ENCODE results near the gene YTHDC2.

Gene YTHDC2

GRCh38 chr5:113569396-113569795, 55.9 kb downstream of the YTHDC2 start:
- TF ChIP-seq TAF1 (IDR thresholded peaks at IDR 0.05; ENCODE audit: low read depth), result no peak
- no peak for TF ChIP-seq TEAD4 (IDR thresholded peaks at IDR 0.05)
- no peak for TF ChIP-seq MAX (IDR thresholded peaks at IDR 0.05)
- no peak for TF ChIP-seq EP300 (IDR thresholded peaks at IDR 0.05; ENCODE audit: borderline replicate concordance)
- no peak for TF ChIP-seq TCF12 (IDR thresholded peaks at IDR 0.05; ENCODE audit: low read depth)
- TF ChIP-seq ZBTB7A (IDR thresholded peaks at IDR 0.05; ENCODE audit: low read depth), result no peak
- TF ChIP-seq USF1 (IDR thresholded peaks at IDR 0.05), result no peak
- TF ChIP-seq EGR1 (IDR thresholded peaks at IDR 0.05), result no peak
- TF ChIP-seq YY1 (IDR thresholded peaks at IDR 0.05; ENCODE audit: low read depth), result no peak
- no peak for TF ChIP-seq CEBPB (IDR thresholded peaks at IDR 0.05)
- TF ChIP-seq NFIC (IDR thresholded peaks at IDR 0.05), result no peak
- TF ChIP-seq FOXM1 (IDR thresholded peaks at IDR 0.05; ENCODE audit: borderline replicate concordance, low read depth), result no peak
- no peak for TF ChIP-seq RAD21 (IDR thresholded peaks at IDR 0.05; ENCODE audit: low read depth)
- no peak for TF ChIP-seq CREB1 (IDR thresholded peaks at IDR 0.05; ENCODE audit: low read depth)
- no peak for TF ChIP-seq REST (IDR thresholded peaks at IDR 0.05; ENCODE audit: low read depth)

- TF ChIP-seq TEAD4 (IDR thresholded peaks at IDR 0.05), result no peak
- no peak for TF ChIP-seq FOXM1 (IDR thresholded peaks at IDR 0.05; ENCODE audit: borderline replicate concordance, low read depth)
- no peak for TF ChIP-seq EGR1 (IDR thresholded peaks at IDR 0.05)
- TF ChIP-seq CREB1 (IDR thresholded peaks at IDR 0.05; ENCODE audit: low read depth), result no peak
- no peak for TF ChIP-seq ZBTB7A (IDR thresholded peaks at IDR 0.05; ENCODE audit: low read depth)
- no peak for TF ChIP-seq RAD21 (IDR thresholded peaks at IDR 0.05; ENCODE audit: low read depth)
- TF ChIP-seq REST (IDR thresholded peaks at IDR 0.05; ENCODE audit: low read depth), result no peak
- TF ChIP-seq EP300 (IDR thresholded peaks at IDR 0.05; ENCODE audit: borderline replicate concordance), result no peak
- TF ChIP-seq NFIC (IDR thresholded peaks at IDR 0.05), result no peak
- TF ChIP-seq TCF12 (IDR thresholded peaks at IDR 0.05; ENCODE audit: low read depth), result no peak
- TF ChIP-seq TAF1 (IDR thresholded peaks at IDR 0.05; ENCODE audit: low read depth), result no peak
- TF ChIP-seq USF1 (IDR thresholded peaks at IDR 0.05), result no peak
- no peak for TF ChIP-seq CEBPB (IDR thresholded peaks at IDR 0.05)
- no peak for TF ChIP-seq MAX (IDR thresholded peaks at IDR 0.05)
- TF ChIP-seq YY1 (IDR thresholded peaks at IDR 0.05; ENCODE audit: low read depth), result no peak
Observed at GRCh38 chr5:113572716-113573115, 59.2 kb downstream of the YTHDC2 start.

- TF ChIP-seq EGR1 (IDR thresholded peaks at IDR 0.05), result no peak
- no peak for TF ChIP-seq CREB1 (IDR thresholded peaks at IDR 0.05; ENCODE audit: low read depth)
- TF ChIP-seq MAX (IDR thresholded peaks at IDR 0.05), result no peak
- TF ChIP-seq REST (IDR thresholded peaks at IDR 0.05; ENCODE audit: low read depth), result no peak
- no peak for TF ChIP-seq TEAD4 (IDR thresholded peaks at IDR 0.05)
- TF ChIP-seq CEBPB (IDR thresholded peaks at IDR 0.05), result no peak
- TF ChIP-seq TAF1 (IDR thresholded peaks at IDR 0.05; ENCODE audit: low read depth), result no peak
- no peak for TF ChIP-seq NFIC (IDR thresholded peaks at IDR 0.05)
- no peak for TF ChIP-seq YY1 (IDR thresholded peaks at IDR 0.05; ENCODE audit: low read depth)
- no peak for TF ChIP-seq FOXM1 (IDR thresholded peaks at IDR 0.05; ENCODE audit: borderline replicate concordance, low read depth)
- no peak for TF ChIP-seq USF1 (IDR thresholded peaks at IDR 0.05)
- no peak for TF ChIP-seq ZBTB7A (IDR thresholded peaks at IDR 0.05; ENCODE audit: low read depth)
- TF ChIP-seq TCF12 (IDR thresholded peaks at IDR 0.05; ENCODE audit: low read depth), result no peak
Observed at GRCh38 chr5:113574417-113574816, 60.9 kb downstream of the YTHDC2 start.

- TF ChIP-seq NFIC (IDR thresholded peaks at IDR 0.05), result no peak
- no peak for TF ChIP-seq YY1 (IDR thresholded peaks at IDR 0.05; ENCODE audit: low read depth)
- TF ChIP-seq FOXM1 (IDR thresholded peaks at IDR 0.05; ENCODE audit: borderline replicate concordance, low read depth), result no peak
- TF ChIP-seq CEBPB (IDR thresholded peaks at IDR 0.05), result no peak
- TF ChIP-seq CREB1 (IDR thresholded peaks at IDR 0.05; ENCODE audit: low read depth), result no peak
- TF ChIP-seq TAF1 (IDR thresholded peaks at IDR 0.05; ENCODE audit: low read depth), result no peak
- no peak for TF ChIP-seq EGR1 (IDR thresholded peaks at IDR 0.05)
- no peak for TF ChIP-seq TEAD4 (IDR thresholded peaks at IDR 0.05)
- TF ChIP-seq RAD21 (IDR thresholded peaks at IDR 0.05; ENCODE audit: low read depth), result no peak
- no peak for TF ChIP-seq EP300 (IDR thresholded peaks at IDR 0.05; ENCODE audit: borderline replicate concordance)
- TF ChIP-seq MAX (IDR thresholded peaks at IDR 0.05), result no peak
- no peak for TF ChIP-seq REST (IDR thresholded peaks at IDR 0.05; ENCODE audit: low read depth)
- TF ChIP-seq ZBTB7A (IDR thresholded peaks at IDR 0.05; ENCODE audit: low read depth), result no peak
- no peak for TF ChIP-seq TCF12 (IDR thresholded peaks at IDR 0.05; ENCODE audit: low read depth)
- TF ChIP-seq USF1 (IDR thresholded peaks at IDR 0.05), result no peak
Observed at GRCh38 chr5:113575074-113575473, 61.6 kb downstream of the YTHDC2 start.
